Airway epithelial cell (primary cell): ENCODE data around the gene SUSD6. TPM values are rescaled to one million over a fixed set of nuclear protein-coding genes. Genes with fewer than 3 reads are reported as not detected.

Experiments
- total RNA-seq: library from RNA; depleted of rRNA; stranded (reverse); fragments of >200 nt; gene quantifications from 2 replicates; pipeline ENCODE4 v1.2.3, GENCODE V29; 2015

SUSD6 gene, protein sequence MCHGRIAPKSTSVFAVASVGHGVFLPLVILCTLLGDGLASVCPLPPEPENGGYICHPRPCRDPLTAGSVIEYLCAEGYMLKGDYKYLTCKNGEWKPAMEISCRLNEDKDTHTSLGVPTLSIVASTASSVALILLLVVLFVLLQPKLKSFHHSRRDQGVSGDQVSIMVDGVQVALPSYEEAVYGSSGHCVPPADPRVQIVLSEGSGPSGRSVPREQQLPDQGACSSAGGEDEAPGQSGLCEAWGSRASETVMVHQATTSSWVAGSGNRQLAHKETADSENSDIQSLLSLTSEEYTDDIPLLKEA
- total RNA-seq, result 12.5 and 15.3 TPM in 2 replicates

DNA sequence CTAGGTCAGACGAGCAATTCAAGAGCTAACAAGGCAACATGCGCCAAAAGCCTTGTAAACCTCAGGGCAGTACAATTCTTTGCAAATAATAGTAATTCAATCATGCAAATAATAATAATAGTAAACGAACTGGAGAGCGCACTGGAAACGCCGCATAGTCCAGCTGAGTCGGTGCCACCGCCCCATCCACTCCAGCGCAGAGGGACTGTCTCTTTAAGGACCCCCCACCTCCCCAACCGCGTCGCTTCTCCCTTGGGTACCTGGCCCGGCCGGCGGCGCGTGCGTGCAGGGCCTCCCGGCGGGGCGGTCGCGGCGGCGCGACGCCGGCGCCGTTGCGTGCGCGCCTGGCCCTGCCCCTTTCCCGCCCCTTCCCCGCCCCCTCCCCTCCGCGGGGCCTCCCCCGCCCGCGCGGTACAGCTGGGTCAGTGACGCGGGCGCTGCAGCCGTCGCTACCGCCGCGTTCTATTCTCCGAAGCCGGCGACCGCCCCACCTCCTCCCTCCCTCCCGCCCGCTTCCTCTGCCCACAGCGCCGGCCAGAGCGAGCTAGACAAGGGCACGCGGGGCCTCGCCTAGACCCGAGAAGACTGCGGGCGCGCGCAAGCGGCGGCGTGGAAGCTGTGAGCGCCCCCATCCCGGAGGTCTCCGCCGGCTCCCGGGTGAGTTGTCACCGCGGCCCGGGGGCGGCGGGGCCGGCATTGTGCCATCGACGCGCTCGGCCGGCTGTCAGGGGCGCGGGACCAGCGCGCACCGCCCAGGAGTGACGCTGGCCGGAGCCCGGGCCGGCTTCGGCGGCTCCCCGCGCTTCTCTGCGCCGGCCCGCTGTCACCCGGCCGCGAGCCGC is at the start of gene SUSD6:
Gene SUSD6, plus strand, starts transcription at position 425 of the 842 bp plus-strand sequence. CDS start 46,997 bp downstream, outside the sequence.

DNA sequence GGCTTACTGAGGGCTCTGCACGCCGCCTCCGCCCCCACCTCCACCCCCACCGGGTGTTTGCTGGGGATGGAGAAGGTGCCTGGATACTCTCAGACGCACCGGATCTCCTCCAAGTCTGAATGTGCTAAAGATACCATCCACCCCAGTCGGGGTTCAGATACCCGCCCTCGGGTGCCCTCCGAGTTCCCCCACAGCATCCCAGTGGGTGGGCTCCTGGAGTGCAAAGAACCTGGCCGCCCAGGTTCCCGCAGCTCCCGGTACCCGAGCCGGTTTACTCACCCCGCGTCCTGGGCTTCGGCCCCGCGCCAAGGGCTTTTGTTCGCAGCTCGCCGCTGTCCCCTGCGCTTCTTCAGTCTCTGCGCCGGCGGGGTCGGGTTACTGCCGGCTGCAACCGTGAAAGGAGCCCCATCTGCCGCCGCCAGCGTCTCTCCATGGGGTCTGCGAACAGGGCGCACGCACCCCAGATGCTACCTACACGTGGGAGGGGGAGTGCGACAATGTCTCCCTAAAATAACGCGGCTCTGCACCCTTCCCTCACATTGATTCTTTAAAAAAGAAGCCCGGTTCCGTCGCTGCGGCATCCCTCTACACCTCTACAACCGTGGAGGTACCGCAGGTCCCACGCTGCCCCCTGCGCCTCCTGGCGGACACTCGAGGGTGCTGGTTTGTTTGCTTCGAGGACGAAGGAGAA is 37.0 kb upstream of the SUSD6 start, which contains the start of gene CCDC177:
Gene CCDC177, minus strand, starts transcription at position 609 of the 691 bp plus-strand sequence. CDS start 1,249 bp downstream, outside the sequence.

Other genes with a start within 250 kb of the SUSD6 start
- 101 TPM in 2 replicates for gene ERH, start 213.3 kb upstream of the SUSD6 start, total RNA-seq
- gene SLC39A9, start 212.9 kb upstream of the SUSD6 start, total RNA-seq, result 62.9 and 77.8 TPM in 2 replicates
- not detected in 2 replicates for gene PLEKHD1, start 126.9 kb upstream of the SUSD6 start, total RNA-seq
- 0.14 TPM in 1 of 2 replicates, not detected in the other for gene CCDC177, start 36.7 kb upstream of the SUSD6 start, total RNA-seq
- 104 and 121 TPM in 2 replicates for gene SRSF5, start 155.5 kb downstream of the SUSD6 start, total RNA-seq
- not detected in 2 replicates for gene SLC10A1, start 185.6 kb downstream of the SUSD6 start, total RNA-seq